ENCODE data around the gene GALNT2. TPM values are rescaled to one million over a fixed set of nuclear protein-coding genes. Genes with fewer than 3 reads are reported as not detected.

Gene GALNT2
- total and polyA plus RNA-seq, 2 donors from 2014 or later: 20.2 to 59.2 TPM

- no peak overlapping the region for H3K4me3 ChIP-seq (ENCODE audit: low read length in 3 of 3)
- H3K27me3 ChIP-seq (ENCODE audit: control insufficient read depth, insufficient read depth, low read length): no peaks in the 10 kb centered on the region
- peaks cover 0 to 11% (median 5%) of the 10 kb centered on the region in 3 donors for H3K36me3 ChIP-seq (ENCODE audit: control insufficient read depth in 2 of 3, insufficient read depth in 3 of 3, low read length in 3 of 3)
- H3K9ac ChIP-seq (ENCODE audit: low read length in 3 of 3): no peak overlapping the region
- no peak overlapping the region for H3K27ac ChIP-seq (ENCODE audit: low read depth in 2 of 2, low read length in 2 of 2)
- no peaks in the 10 kb centered on the region for H3K9me3 ChIP-seq (ENCODE audit: control insufficient read depth in 2 of 3, insufficient read depth in 1 of 3, low read length in 3 of 3)
- peak in 1 of 5 donors; percentile 27 for DNase-seq
- intact Hi-C loops (cut with DNase I): no loop called here
- H3K4me1 ChIP-seq (ENCODE audit: control insufficient read depth in 2 of 3, insufficient read depth in 2 of 3, low read depth in 1 of 3, low read length in 3 of 3): no peaks in the 10 kb centered on the region
- FAIRE-seq: no peak
- no peak for TF ChIP-seq CTCF (IDR thresholded peaks at IDR 0.05; ENCODE audit: borderline replicate concordance, extremely low read depth, insufficient read depth)
Measured at GRCh38 chr1:230281556-230281955, 214.5 kb downstream of the GALNT2 start.

- H3K27me3 ChIP-seq (ENCODE audit: control insufficient read depth, insufficient read depth, low read length): no peaks in the 10 kb centered on the region
- H3K27ac ChIP-seq (ENCODE audit: low read depth in 2 of 2, low read length in 2 of 2): no peak overlapping the region
- TF ChIP-seq CTCF (IDR thresholded peaks at IDR 0.05; ENCODE audit: borderline replicate concordance, extremely low read depth, insufficient read depth): no peak
- intact Hi-C loops (cut with DNase I): no loop called here
- no peaks in the 10 kb centered on the region for H3K9me3 ChIP-seq (ENCODE audit: control insufficient read depth in 2 of 3, insufficient read depth in 1 of 3, low read length in 3 of 3)
- no peak for FAIRE-seq
- peaks cover 0 to 5% (median 5%) of the 10 kb centered on the region in 3 donors for H3K36me3 ChIP-seq (ENCODE audit: control insufficient read depth in 2 of 3, insufficient read depth in 3 of 3, low read length in 3 of 3)
- no peak overlapping the region for H3K9ac ChIP-seq (ENCODE audit: low read length in 3 of 3)
- H3K4me1 ChIP-seq (ENCODE audit: control insufficient read depth in 2 of 3, insufficient read depth in 2 of 3, low read depth in 1 of 3, low read length in 3 of 3): no peaks in the 10 kb centered on the region
- H3K4me3 ChIP-seq (ENCODE audit: low read length in 3 of 3): no peak overlapping the region
- peak in 1 of 5 donors; percentile 27 for DNase-seq
Measured at GRCh38 chr1:230282157-230282556, 215.1 kb downstream of the GALNT2 start.

- Histone ChIP-seq H3K9ac (ENCODE audit: low read length in 3 of 3) (no peak overlapping the region), H3K4me3 (ENCODE audit: low read length in 3 of 3) (no peak overlapping the region), H3K4me1 (ENCODE audit: control insufficient read depth in 2 of 3, insufficient read depth in 2 of 3, low read depth in 1 of 3, low read length in 3 of 3) (no peaks in the 10 kb centered on the region), H3K9me3 (ENCODE audit: control insufficient read depth in 2 of 3, insufficient read depth in 1 of 3, low read length in 3 of 3) (no peaks in the 10 kb centered on the region), H3K27ac (ENCODE audit: low read depth in 2 of 2, low read length in 2 of 2) (no peak overlapping the region), H3K27me3 (ENCODE audit: control insufficient read depth, insufficient read depth, low read length) (no peaks in the 10 kb centered on the region), H3K36me3 (ENCODE audit: control insufficient read depth in 2 of 3, insufficient read depth in 3 of 3, low read length in 3 of 3) (peaks cover 0 to 5% (median 0%) of the 10 kb centered on the region in 3 donors)
- FAIRE-seq (no peak), DNase-seq (no peak)
- no peak for TF ChIP-seq CTCF (IDR thresholded peaks at IDR 0.05; ENCODE audit: borderline replicate concordance, extremely low read depth, insufficient read depth)
- intact Hi-C loops (cut with DNase I): no loop called here
Measured at GRCh38 chr1:230283678-230284077, 216.6 kb downstream of the GALNT2 start.

GRCh38 chr1:230284891-230285290, 217.9 kb downstream of the GALNT2 start:
- DNase-seq (peak in 1 of 5 donors; percentile 45), FAIRE-seq (no peak)
- no peak for TF ChIP-seq CTCF (IDR thresholded peaks at IDR 0.05; ENCODE audit: borderline replicate concordance, extremely low read depth, insufficient read depth)
- H3K4me3 ChIP-seq (ENCODE audit: low read length in 3 of 3): no peak overlapping the region
- no peaks in the 10 kb centered on the region for H3K9me3 ChIP-seq (ENCODE audit: control insufficient read depth in 2 of 3, insufficient read depth in 1 of 3, low read length in 3 of 3)
- H3K36me3 ChIP-seq (ENCODE audit: control insufficient read depth in 2 of 3, insufficient read depth in 3 of 3, low read length in 3 of 3): no peaks in the 10 kb centered on the region
- no peaks in the 10 kb centered on the region for H3K4me1 ChIP-seq (ENCODE audit: control insufficient read depth in 2 of 3, insufficient read depth in 2 of 3, low read depth in 1 of 3, low read length in 3 of 3)
- H3K27ac ChIP-seq (ENCODE audit: low read depth in 2 of 2, low read length in 2 of 2): no peak overlapping the region
- H3K9ac ChIP-seq (ENCODE audit: low read length in 3 of 3): no peak overlapping the region
- H3K27me3 ChIP-seq (ENCODE audit: control insufficient read depth, insufficient read depth, low read length): no peaks in the 10 kb centered on the region
- intact Hi-C loops (cut with DNase I): no loop called here

Data from kidney (tissue), 14 donors.